CD4-positive, alpha-beta memory T cell (primary cell): ENCODE data around the gene AP4B1. TPM values are rescaled to one million over a fixed set of nuclear protein-coding genes. Genes with fewer than 3 reads are reported as not detected.
A peak's percentile ranks its signal among the peaks of the same experiment; 100 is the strongest.

Experiments
- CTCF ChIA-PET: fragments of 350-600 bp; sonication (Branson Sonifier 250); formaldehyde crosslinking; loops from one replicate; lab custom pipeline; 2021; ENCODE audit warnings: inconsistent platforms; ENCODE audit not compliant: partially characterized antibody; lab: Charles Lee
- POLR2A ChIA-PET: fragments of 350-600 bp; sonication (Branson Sonifier 250); formaldehyde crosslinking; loops from one replicate; lab custom pipeline; 2021; ENCODE audit not compliant: partially characterized antibody; lab: Charles Lee
- DNase-seq, 5 donors: peaks; one replicate each; pipeline versions ENCODE4 v3.0.0 to v3.0.0-alpha.2; 2020 to 2022; ENCODE audit warnings: mixed read lengths in 1 of 5
- H3K27ac ChIP-seq: one replicate; pipeline ENCODE4 v1.7.0; 2013; ENCODE audit warnings: low read depth, low read length
- H3K27me3 ChIP-seq: 2 replicates; pipeline ENCODE4 v1.7.0; 2013; ENCODE audit warnings: mild to moderate bottlenecking, low read length, moderate library complexity; ENCODE audit not compliant: insufficient read depth
- H3K36me3 ChIP-seq: 2 replicates; pipeline ENCODE4 v1.7.0; 2013; ENCODE audit warnings: mild to moderate bottlenecking, low read length, moderate library complexity; ENCODE audit not compliant: insufficient read depth
- H3K4me1 ChIP-seq: 2 replicates; pipeline ENCODE4 v1.7.0; 2013; ENCODE audit warnings: mild to moderate bottlenecking, low read length, moderate library complexity; ENCODE audit not compliant: insufficient read depth
- H3K4me3 ChIP-seq, 2 donors: one replicate each; pipeline ENCODE4 v1.7.0; 2013; ENCODE audit warnings: low read length in 2 of 2, mild to moderate bottlenecking in 1 of 2
- H3K9me3 ChIP-seq, 2 donors: one replicate each; pipeline ENCODE4 v1.7.0; 2013; ENCODE audit warnings: low read length in 2 of 2, control low read depth in 1 of 2; ENCODE audit not compliant: control insufficient read depth in 1 of 2
- H3K27ac Mint-ChIP-seq, 7 donors: one replicate each; pipeline ENCODE4 v1.8.0; 2020 to 2021; ENCODE audit warnings: mixed read lengths in 7 of 7, mild to moderate bottlenecking in 6 of 7, inconsistent platforms in 3 of 7, moderate library complexity in 3 of 7
- H3K27me3 Mint-ChIP-seq, 2 donors: one replicate each; pipeline ENCODE4 v1.8.0; 2020 to 2021; ENCODE audit warnings: mixed read lengths in 2 of 2
- H3K36me3 Mint-ChIP-seq, 2 donors: one replicate each; pipeline ENCODE4 v1.8.0; 2020 to 2021; ENCODE audit warnings: mixed read lengths in 2 of 2, inconsistent platforms in 1 of 2, mild to moderate bottlenecking in 1 of 2
- H3K4me1 Mint-ChIP-seq, 4 donors: one replicate each; pipeline ENCODE4 v1.8.0; 2020 to 2021; ENCODE audit warnings: mixed read lengths in 4 of 4, mild to moderate bottlenecking in 1 of 4
- H3K4me3 Mint-ChIP-seq, 8 donors: one replicate each; pipeline ENCODE4 v1.8.0; 2020 to 2021; ENCODE audit warnings: mixed read lengths in 8 of 8, mild to moderate bottlenecking in 7 of 8, moderate library complexity in 6 of 8, inconsistent platforms in 3 of 8
- H3K9me3 Mint-ChIP-seq, 8 donors: one replicate each; pipeline ENCODE4 v1.8.0; 2020 to 2021; ENCODE audit warnings: mixed read lengths in 8 of 8, mild to moderate bottlenecking in 5 of 8, inconsistent platforms in 3 of 8, moderate library complexity in 1 of 8
- intact Hi-C: fragments of 100-400 bp; cut with micrococcal nuclease; formaldehyde crosslinking; loops from one replicate; pipeline ENCODE4 v1.15.1; 2023
- polyA plus RNA-seq, 2 donors: library from polyadenylated mRNA; unstranded; fragments of 300-500 nt; fragmentation: Illumina TruSeq; gene quantifications; one replicate each; pipeline ENCODE4 v1.2.3, GENCODE V29; 2021
- total RNA-seq, 2 experiments: library from RNA; stranded (reverse); gene quantifications; one replicate each; pipeline ENCODE4 v1.2.3, GENCODE V29; 2021

Gene AP4B1
- total and polyA plus RNA-seq, 4 experiments from 2014 or later = 8.9 to 75.5 (median 43.7) TPM

DNA sequence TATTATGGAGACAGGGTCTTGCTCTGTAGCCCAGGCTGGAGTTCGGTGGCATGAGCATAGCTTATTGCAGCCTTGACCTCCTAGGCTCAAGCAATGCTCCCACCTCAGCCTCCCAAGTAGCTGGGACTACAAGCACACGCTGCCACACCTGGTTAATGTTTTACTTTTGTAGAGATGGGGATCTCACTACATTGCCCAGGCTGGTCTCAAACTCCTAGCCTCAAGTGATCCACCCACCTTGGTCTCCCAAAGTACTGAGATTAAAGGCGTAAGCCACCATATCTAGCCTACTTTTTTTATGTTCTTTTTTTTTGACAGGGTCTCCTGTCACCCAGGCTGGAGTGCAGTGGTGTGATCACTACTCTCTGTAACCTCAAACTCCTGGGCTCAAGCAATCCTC is 11.3 kb downstream of the AP4B1 start:
- DNase-seq = no peak
- POLR2A ChIA-PET = interaction anchor here (0.9 to 4.1 kb wide), 4 partner anchors 11 to 36 kb away, joined by 3 to 25 read pairs (median 8); partner anchors contain the start of genes AP4B1 and HIPK1
- no peaks in the 10 kb centered on the region for H3K4me1 ChIP-seq
- no peak overlapping the region for H3K4me3 ChIP-seq
- H3K36me3 ChIP-seq = peaks cover 37% of the 10 kb centered on the region
- CTCF ChIA-PET = interaction anchor here (0.7 to 1.3 kb wide), 4 partner anchors 10 to 57 kb away, joined by 3 to 5 read pairs (median 4); no protein-coding TSS in a partner anchor
- H3K4me1 Mint-ChIP-seq = peaks cover 11 to 18% (median 12%) of the 10 kb centered on the region in 4 donors
- H3K36me3 Mint-ChIP-seq = peaks cover 32 to 42% of the 10 kb centered on the region in 2 donors
- intact Hi-C loops = no loop called here
- peak overlapping the region in 3 of 7 donors; percentile 32 to 62 (median 55) for H3K27ac Mint-ChIP-seq
- H3K27ac ChIP-seq = no peak overlapping the region
- H3K9me3 Mint-ChIP-seq = peaks cover 0 to 2% (median 0%) of the 10 kb centered on the region in 8 donors
- H3K9me3 ChIP-seq = no peaks in the 10 kb centered on the region
- H3K4me3 Mint-ChIP-seq = no peak overlapping the region
- H3K27me3 ChIP-seq = no peaks in the 10 kb centered on the region
- no peaks in the 10 kb centered on the region for H3K27me3 Mint-ChIP-seq

DNA sequence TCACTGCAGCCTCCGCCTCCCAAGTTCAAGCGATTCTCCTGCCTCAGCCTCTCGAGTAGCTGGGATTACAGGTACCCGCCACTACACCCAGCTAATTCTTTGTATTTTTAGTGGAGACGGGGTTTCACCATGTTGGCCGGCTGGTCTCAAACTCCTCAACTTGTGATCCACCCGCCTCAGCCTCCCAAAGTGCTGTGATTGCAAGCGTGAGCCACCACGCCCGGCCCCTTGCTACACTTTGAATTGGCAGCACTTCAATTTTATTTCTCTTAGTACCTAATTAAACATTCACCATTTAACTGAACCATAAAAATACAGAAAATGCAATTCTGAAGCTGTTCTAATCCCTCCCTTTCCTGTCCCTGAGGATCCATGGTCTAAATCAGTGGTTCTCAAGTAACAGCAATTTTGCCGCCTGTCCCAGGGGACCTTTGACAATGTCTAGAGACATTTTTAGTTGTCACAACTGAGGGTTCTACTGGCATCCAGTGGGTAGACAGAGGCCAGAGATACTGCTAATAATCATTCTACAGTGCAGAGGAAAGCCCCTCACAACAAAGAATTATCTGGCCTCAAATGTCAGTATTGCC is 12.9 kb downstream of the AP4B1 start:
- H3K27ac Mint-ChIP-seq = peak overlapping the region in 2 of 7 donors; percentile 4 to 24
- H3K4me1 ChIP-seq = peaks cover 15% of the 10 kb centered on the region
- no peak for DNase-seq
- H3K9me3 ChIP-seq = no peaks in the 10 kb centered on the region
- CTCF ChIA-PET = interaction anchor here (0.7 to 1.0 kb wide), 4 partner anchors 17 to 455 kb away, joined by 3 read pairs; no protein-coding TSS in a partner anchor
- H3K27me3 Mint-ChIP-seq = no peaks in the 10 kb centered on the region
- H3K4me1 Mint-ChIP-seq = peaks cover 15 to 23% (median 17%) of the 10 kb centered on the region in 4 donors
- peaks cover 26% of the 10 kb centered on the region for H3K36me3 ChIP-seq
- intact Hi-C loops = no loop called here
- no peak overlapping the region for H3K27ac ChIP-seq
- peaks cover 22 to 31% of the 10 kb centered on the region in 2 donors for H3K36me3 Mint-ChIP-seq
- H3K27me3 ChIP-seq = no peaks in the 10 kb centered on the region
- peaks cover 0 to 2% (median 0%) of the 10 kb centered on the region in 8 donors for H3K9me3 Mint-ChIP-seq
- H3K4me3 ChIP-seq = no peak overlapping the region
- H3K4me3 Mint-ChIP-seq = no peak overlapping the region
- POLR2A ChIA-PET = interaction anchor here (1.5 to 4.1 kb wide), 3 partner anchors 12 to 22 kb away, joined by 3 to 25 read pairs (median 11); partner anchors contain the start of gene AP4B1

DNA sequence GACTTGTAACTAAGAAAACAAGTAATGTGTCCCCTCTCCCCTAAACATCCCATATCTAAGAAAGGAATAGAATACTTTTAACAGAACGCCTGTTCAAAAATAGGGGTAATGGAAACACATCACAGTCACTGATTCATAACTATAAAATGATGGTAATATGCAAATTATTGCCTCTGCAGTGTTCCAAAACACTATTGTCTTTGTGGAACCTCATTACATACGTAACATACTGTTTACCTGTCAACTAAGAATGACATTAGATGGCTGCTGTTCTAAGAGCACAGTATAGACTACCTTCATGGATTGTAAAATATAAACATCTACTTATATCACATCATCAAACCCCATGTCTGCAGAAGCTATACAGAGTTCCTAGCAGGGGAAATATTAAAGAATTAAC is 13.8 kb downstream of the AP4B1 start:
- H3K4me1 ChIP-seq = peaks cover 22% of the 10 kb centered on the region
- ChIA-PET CTCF (interaction anchor here (0.7 to 1.0 kb wide), 4 partner anchors 15 to 456 kb away, joined by 3 read pairs; no protein-coding TSS in a partner anchor), POLR2A (interaction anchor here (2.6 to 4.1 kb wide), 2 partner anchors 11 to 13 kb away, joined by 11 to 25 read pairs; partner anchors contain the start of gene AP4B1)
- H3K27ac ChIP-seq = no peak overlapping the region
- peaks cover 0 to 2% (median 0%) of the 10 kb centered on the region in 8 donors for H3K9me3 Mint-ChIP-seq
- no peaks in the 10 kb centered on the region for H3K9me3 ChIP-seq
- peak overlapping the region in 1 of 7 donors; percentile 5 for H3K27ac Mint-ChIP-seq
- H3K4me1 Mint-ChIP-seq = peaks cover 15 to 30% (median 22%) of the 10 kb centered on the region in 4 donors
- H3K36me3 Mint-ChIP-seq = peaks cover 13 to 22% of the 10 kb centered on the region in 2 donors
- H3K4me3 Mint-ChIP-seq = no peak overlapping the region
- no peak for DNase-seq
- intact Hi-C loops = no loop called here
- H3K27me3 Mint-ChIP-seq = no peaks in the 10 kb centered on the region
- H3K36me3 ChIP-seq = peaks cover 18% of the 10 kb centered on the region
- H3K4me3 ChIP-seq = no peak overlapping the region
- H3K27me3 ChIP-seq = no peaks in the 10 kb centered on the region

DNA sequence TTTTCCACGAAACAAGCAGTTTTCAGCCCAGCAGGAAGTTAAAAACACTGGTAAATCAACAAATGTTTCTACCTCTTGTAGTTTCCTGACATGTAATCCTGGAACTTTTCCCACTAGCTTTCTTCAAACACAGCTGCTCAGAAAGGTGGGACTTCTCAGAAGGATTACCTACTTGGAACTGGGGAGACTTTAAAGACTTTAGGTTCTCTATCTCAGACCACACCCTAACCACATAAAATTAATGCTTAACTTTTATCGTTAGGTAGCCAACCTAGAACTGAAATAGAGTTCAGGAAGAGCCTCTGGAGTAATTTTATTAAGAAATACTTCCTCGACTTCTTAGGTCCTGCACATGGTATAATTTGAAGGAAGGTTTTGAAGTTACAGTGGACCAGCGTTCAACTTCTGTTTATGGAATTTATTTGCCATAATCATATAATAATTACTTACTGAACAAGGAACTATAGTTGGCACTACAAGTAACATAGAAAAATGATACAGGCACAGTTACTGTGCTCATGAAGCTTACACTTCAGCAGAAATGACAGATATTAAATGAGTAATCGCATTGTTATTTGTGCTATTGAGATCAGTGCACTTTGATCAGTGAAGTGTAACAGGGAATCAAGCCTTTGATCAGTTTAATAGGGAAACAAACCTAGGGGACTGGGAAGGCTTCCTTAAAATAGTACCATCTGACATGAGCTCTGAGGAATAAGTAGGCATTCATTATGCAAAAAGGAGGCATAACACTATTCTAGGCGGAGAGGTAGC is 17.0 kb downstream of the AP4B1 start, which contains the start of gene BCL2L15:
TSS of gene BCL2L15 (minus strand) at position 180 of the 774 bp plus-strand sequence. CDS start 206 bp downstream, outside the sequence.
- Histone ChIP-seq H3K4me1 (peaks cover 22% of the 10 kb centered on the region), H3K27me3 (no peaks in the 10 kb centered on the region), H3K4me3 (no peak within 1 kb of the TSS), H3K36me3 (no peaks in the 10 kb centered on the region), H3K27ac (no peak within 1 kb of the TSS), H3K9me3 (no peaks in the 10 kb centered on the region)
- ChIA-PET POLR2A (interaction anchor here (1.0 to 1.8 kb wide), 4 partner anchors 9 to 17 kb away, joined by 3 to 5 read pairs (median 5); partner anchors contain the start of gene AP4B1), CTCF (interaction anchor here (0.6 to 3.5 kb wide), 6 partner anchors 12 to 396 kb away, joined by 3 to 10 read pairs (median 4); partner anchors contain the start of gene AP4B1)
- Mint-ChIP-seq H3K9me3 (peaks cover 0 to 2% (median 0%) of the 10 kb centered on the region in 8 donors), H3K36me3 (peaks cover 4 to 12% of the 10 kb centered on the region in 2 donors), H3K27ac (peak within 1 kb of the TSS in 5 of 7 donors; percentile 10 to 69 (median 43)), H3K4me3 (peak within 1 kb of the TSS; percentile 2 to 65 (median 38)), H3K4me1 (peaks cover 19 to 39% (median 24%) of the 10 kb centered on the region in 4 donors), H3K27me3 (no peaks in the 10 kb centered on the region)
- no peak for DNase-seq
- intact Hi-C loops = no loop called here

DNA sequence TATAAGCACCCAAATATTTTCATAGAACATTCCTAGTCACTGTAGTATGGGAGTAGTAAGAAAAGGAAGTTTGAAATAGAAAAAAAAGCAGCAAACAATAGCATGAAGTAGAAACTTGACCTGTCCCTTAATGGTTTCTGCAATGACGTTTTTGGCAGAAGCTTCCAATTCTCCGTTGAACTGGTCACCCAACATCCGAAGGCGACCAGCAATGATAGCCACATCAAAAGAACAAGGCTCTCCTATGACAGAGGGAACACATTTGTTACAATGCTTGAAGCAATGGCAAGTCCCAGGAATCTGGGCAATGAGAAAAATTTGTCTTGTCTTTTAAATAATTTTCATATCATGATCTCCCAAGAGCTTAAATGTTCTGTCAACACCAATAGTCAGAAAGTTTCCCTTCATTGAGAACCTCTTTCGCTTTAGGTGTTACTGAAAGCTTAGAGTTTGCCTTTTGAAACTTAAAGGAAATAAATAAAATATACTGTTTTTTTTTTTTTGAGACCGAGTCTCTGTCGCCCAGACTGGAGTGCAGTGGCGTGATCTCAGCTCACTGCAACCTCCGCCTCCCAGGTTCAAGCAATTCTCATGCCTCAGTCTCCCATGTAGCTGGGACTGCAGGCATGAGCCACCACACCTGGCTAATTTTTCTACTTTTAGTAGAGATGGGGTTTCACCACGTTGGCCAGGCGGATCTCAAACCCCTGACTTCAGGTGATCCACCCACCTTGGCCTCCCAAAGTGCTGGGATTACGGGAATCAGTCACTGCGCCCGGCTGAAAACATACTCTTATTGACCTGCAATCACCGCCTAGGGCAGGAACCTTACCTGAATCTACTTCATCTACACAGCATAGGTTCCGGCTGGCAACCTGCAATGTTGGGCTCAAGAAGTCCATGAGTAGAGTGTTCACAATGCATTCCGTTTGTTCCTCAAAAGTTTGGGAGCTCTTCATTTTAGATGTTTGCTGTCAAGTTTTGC is 17.9 kb downstream of the AP4B1 start:
- CTCF ChIA-PET = interaction anchor here (1.3 to 3.5 kb wide), 4 partner anchors 13 to 51 kb away, joined by 3 to 10 read pairs (median 4); partner anchors contain the start of gene AP4B1
- Histone ChIP-seq H3K4me1 (peaks cover 26% of the 10 kb centered on the region), H3K27ac (no peak overlapping the region), H3K9me3 (no peaks in the 10 kb centered on the region), H3K27me3 (no peaks in the 10 kb centered on the region), H3K36me3 (no peaks in the 10 kb centered on the region), H3K4me3 (no peak overlapping the region)
- intact Hi-C loops = no loop called here
- peaks cover 19 to 39% (median 24%) of the 10 kb centered on the region in 4 donors for H3K4me1 Mint-ChIP-seq
- H3K27me3 Mint-ChIP-seq = no peaks in the 10 kb centered on the region
- H3K4me3 Mint-ChIP-seq = peak overlapping the region; percentile 2 to 65 (median 38)
- H3K9me3 Mint-ChIP-seq = peaks cover 0 to 2% (median 0%) of the 10 kb centered on the region in 8 donors
- peak overlapping the region in 5 of 7 donors; percentile 10 to 69 (median 43) for H3K27ac Mint-ChIP-seq
- POLR2A ChIA-PET = interaction anchor here (1.0 to 1.7 kb wide), 4 partner anchors 11 to 45 kb away, joined by 3 to 5 read pairs (median 4); partner anchors contain the start of gene AP4B1
- DNase-seq = no peak
- peaks cover 2 to 12% of the 10 kb centered on the region in 2 donors for H3K36me3 Mint-ChIP-seq

DNA sequence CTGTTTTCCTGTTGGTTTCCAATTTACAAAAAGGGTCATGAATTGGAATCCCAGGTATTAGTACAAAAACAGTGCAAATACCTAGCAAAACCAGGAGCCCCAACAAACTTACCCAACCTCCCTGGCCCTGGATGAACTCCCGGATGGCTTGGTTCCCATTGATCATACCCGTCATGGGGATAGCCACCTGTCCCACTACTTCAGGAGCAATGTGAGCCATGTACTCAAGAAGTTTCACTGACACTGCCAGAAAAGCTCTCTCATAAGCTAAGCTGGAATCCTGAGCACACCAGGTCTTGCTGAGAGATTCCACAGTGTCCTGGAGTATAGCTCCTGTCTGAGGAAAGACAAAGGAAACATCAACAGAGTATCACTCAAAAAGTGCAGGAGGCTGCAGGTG is 22.9 kb downstream of the AP4B1 start:
- Mint-ChIP-seq H3K27me3 (no peaks in the 10 kb centered on the region), H3K9me3 (no peaks in the 10 kb centered on the region), H3K27ac (peak overlapping the region in 5 of 7 donors; percentile 22 to 78 (median 66)), H3K4me3 (no peak overlapping the region), H3K36me3 (peaks cover 1 to 8% of the 10 kb centered on the region in 2 donors), H3K4me1 (peaks cover 36 to 55% (median 42%) of the 10 kb centered on the region in 4 donors)
- DNase-seq = no peak
- no peaks in the 10 kb centered on the region for H3K9me3 ChIP-seq
- no peak overlapping the region for H3K4me3 ChIP-seq
- ChIA-PET CTCF (interaction anchor here (0.6 to 2.4 kb wide), 7 partner anchors 9 to 82 kb away, joined by 3 to 6 read pairs (median 3); no protein-coding TSS in a partner anchor), POLR2A (interaction anchor here (1.5 to 5.3 kb wide), 5 partner anchors 10 to 49 kb away, joined by 3 to 27 read pairs (median 5); partner anchors contain the start of genes HIPK1 and PTPN22)
- no peaks in the 10 kb centered on the region for H3K27me3 ChIP-seq
- no peak overlapping the region for H3K27ac ChIP-seq
- peaks cover 46% of the 10 kb centered on the region for H3K4me1 ChIP-seq
- no peaks in the 10 kb centered on the region for H3K36me3 ChIP-seq
- intact Hi-C loops = no loop called here
